Testis (tissue), 3 donors: ENCODE data around the gene EPB41L2. TPM values are rescaled to one million over a fixed set of nuclear protein-coding genes. Genes with fewer than 3 reads are reported as not detected.

Experiments used
- DNase-seq: peaks from one replicate; pipeline ENCODE4 v3.0.0-alpha.2; 2019
- H3K27ac ChIP-seq, 2 donors: fragments of 200-600 bp; sonication (generic); one replicate each; pipeline ENCODE4 v1.5.1; 2019
- H3K27me3 ChIP-seq: fragments of 200-600 bp; sonication (generic); one replicate; pipeline ENCODE4 v1.5.1; 2019
- H3K36me3 ChIP-seq: fragments of 200-600 bp; sonication (generic); one replicate; pipeline ENCODE4 v1.5.1; 2017; ENCODE audit warnings: low read depth; ENCODE audit errors: missing control alignments
- H3K4me1 ChIP-seq: fragments of 200-600 bp; sonication (generic); one replicate; pipeline ENCODE4 v1.5.1; 2019
- H3K4me3 ChIP-seq, 2 donors: fragments of 200-600 bp; sonication (generic); one replicate each; pipeline ENCODE4 v1.5.1; 2017 to 2019
- H3K9me3 ChIP-seq: fragments of 200-600 bp; sonication (generic); one replicate; pipeline ENCODE4 v1.5.1; 2017
- POLR2A ChIP-seq: fragments of 450-650 bp; IDR thresholded peaks from one replicate; pipeline ENCODE4 v1.6.1; 2017; ENCODE audit warnings: antibody characterized with exemption, mild to moderate bottlenecking, moderate library complexity
- WGBS, 2 donors: methylation state at CpG; one replicate each; pipeline ENCODE4 v1.1.5; 2018; 5-methylcytosine and 5-hydroxymethylcytosine counted together
- intact Hi-C: fragments of 100-400 bp; cut with DNase I; formaldehyde crosslinking; loops from one replicate; pipeline ENCODE4 v1.15.1; 2023; ENCODE audit warnings: low total_unique reads
- polyA plus RNA-seq: library from polyadenylated mRNA; stranded (reverse); fragments of 350-450 nt; fragmentation: Illumina TruSeq; extraction: RNeasy Lipid Tissue Mini Kit (QIAGEN cat#74804); gene quantifications from one replicate; pipeline ENCODE4 v1.2.3, GENCODE V29; 2014; ENCODE audit warnings: low read depth, low replicate concordance; ENCODE audit not compliant: insufficient read depth
- total RNA-seq, 2 donors: library from RNA; depleted of rRNA; stranded (reverse); fragments of >200 nt; gene quantifications; one replicate each; pipeline ENCODE4 v1.2.3, GENCODE V29; 2016
- TF ChIP-seq, protein P1 (sequence below), 3 experiments: fragments of 450-650 bp in 2 of 3; fragments of 200-600 bp in 1 of 3; sonication (generic) in 1 of 3; IDR thresholded peaks; one replicate each; pipeline ENCODE4 v1.5.1; 2016 to 2019; ENCODE audit warnings: antibody characterized with exemption in 3 of 3, mild to moderate bottlenecking in 2 of 3, moderate library complexity in 1 of 3

The EPB41L2 gene
- total and polyA plus RNA-seq, 3 donors from 2014 or later, result 131 to 206 (median 139) TPM

DNA sequence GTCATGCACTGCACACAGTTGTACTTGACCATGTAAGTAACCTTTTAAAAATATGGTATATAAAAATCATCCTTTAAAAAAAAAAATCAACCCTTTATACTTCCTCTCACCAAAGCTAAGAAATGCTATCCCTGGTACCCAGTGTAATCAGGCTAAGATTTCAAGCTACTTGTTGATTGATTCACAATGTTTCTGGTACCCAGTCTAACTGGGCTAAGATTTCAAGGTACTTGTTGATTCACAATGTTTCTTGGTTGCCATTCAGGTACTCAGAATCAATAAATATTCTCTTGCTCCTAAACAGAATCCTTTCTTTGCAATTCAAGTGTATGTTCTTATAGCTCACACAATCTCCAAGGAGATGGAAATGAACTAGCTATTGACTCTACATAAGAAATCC lies 159.4 kb downstream of the EPB41L2 start:
- no peaks in the 10 kb centered on the region for H3K9me3 ChIP-seq
- H3K4me1 ChIP-seq, result no peaks in the 10 kb centered on the region
- no peak overlapping the region for H3K27ac ChIP-seq
- TF ChIP-seq, protein P1, sequence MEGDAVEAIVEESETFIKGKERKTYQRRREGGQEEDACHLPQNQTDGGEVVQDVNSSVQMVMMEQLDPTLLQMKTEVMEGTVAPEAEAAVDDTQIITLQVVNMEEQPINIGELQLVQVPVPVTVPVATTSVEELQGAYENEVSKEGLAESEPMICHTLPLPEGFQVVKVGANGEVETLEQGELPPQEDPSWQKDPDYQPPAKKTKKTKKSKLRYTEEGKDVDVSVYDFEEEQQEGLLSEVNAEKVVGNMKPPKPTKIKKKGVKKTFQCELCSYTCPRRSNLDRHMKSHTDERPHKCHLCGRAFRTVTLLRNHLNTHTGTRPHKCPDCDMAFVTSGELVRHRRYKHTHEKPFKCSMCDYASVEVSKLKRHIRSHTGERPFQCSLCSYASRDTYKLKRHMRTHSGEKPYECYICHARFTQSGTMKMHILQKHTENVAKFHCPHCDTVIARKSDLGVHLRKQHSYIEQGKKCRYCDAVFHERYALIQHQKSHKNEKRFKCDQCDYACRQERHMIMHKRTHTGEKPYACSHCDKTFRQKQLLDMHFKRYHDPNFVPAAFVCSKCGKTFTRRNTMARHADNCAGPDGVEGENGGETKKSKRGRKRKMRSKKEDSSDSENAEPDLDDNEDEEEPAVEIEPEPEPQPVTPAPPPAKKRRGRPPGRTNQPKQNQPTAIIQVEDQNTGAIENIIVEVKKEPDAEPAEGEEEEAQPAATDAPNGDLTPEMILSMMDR (IDR thresholded peaks at IDR 0.05), result no peak
- TF ChIP-seq POLR2A, result no peak
- H3K36me3 ChIP-seq, result no peaks in the 10 kb centered on the region
- intact Hi-C loops, result no loop called here
- H3K27me3 ChIP-seq, result no peaks in the 10 kb centered on the region
- no peak overlapping the region for H3K4me3 ChIP-seq
- no peak for DNase-seq

- no peaks in the 10 kb centered on the region for H3K27me3 ChIP-seq
- TF ChIP-seq POLR2A, result no peak
- TF ChIP-seq, protein P1 (IDR thresholded peaks at IDR 0.05), result no peak
- DNase-seq, result no peak
- H3K36me3 ChIP-seq, result no peaks in the 10 kb centered on the region
- WGBS, 2 donors, result 83 to 85% methylated on average over 1 of the region's 1 CpG
- H3K4me1 ChIP-seq, result no peaks in the 10 kb centered on the region
- no peak overlapping the region for H3K4me3 ChIP-seq
- no peaks in the 10 kb centered on the region for H3K9me3 ChIP-seq
- H3K27ac ChIP-seq, result no peak overlapping the region
- intact Hi-C loops, result no loop called here
These were observed 160.0 kb downstream of the EPB41L2 start for GRCh38 chr6:130903007-130903406.

- Histone ChIP-seq H3K27ac (no peak overlapping the region), H3K9me3 (no peaks in the 10 kb centered on the region), H3K36me3 (no peaks in the 10 kb centered on the region), H3K4me3 (no peak overlapping the region), H3K4me1 (peaks cover 3% of the 10 kb centered on the region), H3K27me3 (no peaks in the 10 kb centered on the region)
- TF ChIP-seq POLR2A, result no peak
- TF ChIP-seq, protein P1 (IDR thresholded peaks at IDR 0.05), result no peak
- no peak for DNase-seq
- intact Hi-C loops, result no loop called here
- 74 to 76% methylated on average over 3 of the region's 3 CpGs for WGBS, 2 donors
These were observed 162.1 kb downstream of the EPB41L2 start for GRCh38 chr6:130900913-130901312.

- H3K27ac ChIP-seq, result peak overlapping the region; percentile 20
- no peaks in the 10 kb centered on the region for H3K9me3 ChIP-seq
- H3K36me3 ChIP-seq, result no peaks in the 10 kb centered on the region
- intact Hi-C loops, result no loop called here
- no peaks in the 10 kb centered on the region for H3K27me3 ChIP-seq
- peaks cover 3% of the 10 kb centered on the region for H3K4me1 ChIP-seq
- peak; percentile 88 for DNase-seq
- WGBS, 2 donors, result 46 to 86% methylated on average over 5 of the region's 5 CpGs
- H3K4me3 ChIP-seq, result no peak overlapping the region
- TF ChIP-seq POLR2A, result no peak
- TF ChIP-seq, protein P1 (IDR thresholded peaks at IDR 0.05), result no peak
These were observed 166.8 kb downstream of the EPB41L2 start for GRCh38 chr6:130896249-130896648.

DNA sequence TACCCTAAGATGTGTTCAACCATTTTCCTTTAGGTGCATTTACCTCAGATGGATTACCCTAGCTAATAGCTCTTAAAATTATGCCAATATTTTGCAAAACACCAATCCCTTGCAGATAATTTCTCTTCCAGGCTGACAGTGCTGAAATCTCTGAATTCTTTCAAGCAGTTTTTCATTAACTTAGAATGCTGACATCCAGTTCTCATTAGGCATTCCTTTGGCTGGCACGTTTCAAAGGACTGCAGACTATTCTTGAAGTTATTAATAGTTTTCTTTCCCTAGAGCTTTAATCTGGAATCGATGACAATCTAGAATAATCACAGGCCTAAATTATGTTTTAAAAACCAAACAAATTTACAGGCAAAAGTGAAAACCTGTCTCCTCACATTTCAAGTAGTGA lies 167.5 kb downstream of the EPB41L2 start:
- WGBS, 2 donors, result 34 to 36% methylated on average over 2 of the region's 2 CpGs
- H3K4me3 ChIP-seq, result no peak overlapping the region
- no peaks in the 10 kb centered on the region for H3K36me3 ChIP-seq
- H3K9me3 ChIP-seq, result no peaks in the 10 kb centered on the region
- intact Hi-C loops, result no loop called here
- no peaks in the 10 kb centered on the region for H3K27me3 ChIP-seq
- peaks cover 3% of the 10 kb centered on the region for H3K4me1 ChIP-seq
- DNase-seq, result no peak
- H3K27ac ChIP-seq, result no peak overlapping the region
- TF ChIP-seq POLR2A, result no peak
- TF ChIP-seq, protein P1 (IDR thresholded peaks at IDR 0.05), result no peak
